HG02840 (cell line): ENCODE results near the gene VSX2.
"Not testable (repeated sequence)": the region's sequence is repeated elsewhere in the genome, so short reads cannot be mapped to it uniquely, and the experiment has no call there.

Source experiments
- ATAC-seq: cut with Tn5 transposase; IDR thresholded peaks from one replicate; pipeline ENCODE4 v1.9.1; 2021; ENCODE audit warnings: mild to moderate bottlenecking, moderate library complexity, moderate number of reproducible peaks; ENCODE audit not compliant: unreplicated experiment, low FRiP score

Gene VSX2

GRCh38 chr14:74257941-74258763 lies 18.9 kb downstream of the VSX2 start:
- ATAC-seq = no peak

GRCh38 chr14:74258764-74259035 lies 19.5 kb downstream of the VSX2 start:
- ATAC-seq = no peak

GRCh38 chr14:74259513-74259912 lies 20.3 kb downstream of the VSX2 start:
- no peak for ATAC-seq

GRCh38 chr14:74260525-74261233 lies 21.4 kb downstream of the VSX2 start:
- ATAC-seq = no peak

- no peak for ATAC-seq
Observed at GRCh38 chr14:74261288-74261687, 22.0 kb downstream of the VSX2 start.

- ATAC-seq = no peak
Observed at GRCh38 chr14:74262076-74262475, 22.8 kb downstream of the VSX2 start.

- no peak for ATAC-seq
Observed at GRCh38 chr14:74263181-74263580, 23.9 kb downstream of the VSX2 start.

- ATAC-seq = no peak
Observed at GRCh38 chr14:74263921-74264320, 24.7 kb downstream of the VSX2 start.

- ATAC-seq = no peak
Observed at GRCh38 chr14:74265301-74265965, 26.2 kb downstream of the VSX2 start.

GRCh38 chr14:74267588-74267987 lies 28.3 kb downstream of the VSX2 start:
- no peak for ATAC-seq

GRCh38 chr14:74270382-74271177 lies 31.3 kb downstream of the VSX2 start:
- not testable (repeated sequence) for ATAC-seq

- ATAC-seq = no peak
Observed at GRCh38 chr14:74271365-74271764, 32.1 kb downstream of the VSX2 start.

- ATAC-seq = no peak
Observed at GRCh38 chr14:74275241-74275841, 36.1 kb downstream of the VSX2 start.

- ATAC-seq = no peak
Observed at GRCh38 chr14:74278080-74278479, 38.8 kb downstream of the VSX2 start.

GRCh38 chr14:74281069-74281468 lies 41.8 kb downstream of the VSX2 start:
- no peak for ATAC-seq

GRCh38 chr14:74286736-74287135 lies 47.5 kb downstream of the VSX2 start:
- ATAC-seq = no peak

GRCh38 chr14:74289801-74290200 lies 50.6 kb downstream of the VSX2 start:
- ATAC-seq = no peak

- no peak for ATAC-seq
Observed at GRCh38 chr14:74290415-74290814, 51.2 kb downstream of the VSX2 start.

- no peak for ATAC-seq
Observed at GRCh38 chr14:74292061-74292460, 52.8 kb downstream of the VSX2 start.

- no peak for ATAC-seq
Observed at GRCh38 chr14:74293606-74294005, 54.4 kb downstream of the VSX2 start.
